ENCODE results near the gene CYB561D1. TPM values are rescaled to one million over a fixed set of nuclear protein-coding genes. Genes with fewer than 3 reads are reported as not detected.

The CYB561D1 gene
- total and polyA plus RNA-seq, 2 of the 8 experiments (the other 6 are each of a cell fraction or from before 2014, with no cell fraction given), result 3.6 to 3.8 TPM

DNA sequence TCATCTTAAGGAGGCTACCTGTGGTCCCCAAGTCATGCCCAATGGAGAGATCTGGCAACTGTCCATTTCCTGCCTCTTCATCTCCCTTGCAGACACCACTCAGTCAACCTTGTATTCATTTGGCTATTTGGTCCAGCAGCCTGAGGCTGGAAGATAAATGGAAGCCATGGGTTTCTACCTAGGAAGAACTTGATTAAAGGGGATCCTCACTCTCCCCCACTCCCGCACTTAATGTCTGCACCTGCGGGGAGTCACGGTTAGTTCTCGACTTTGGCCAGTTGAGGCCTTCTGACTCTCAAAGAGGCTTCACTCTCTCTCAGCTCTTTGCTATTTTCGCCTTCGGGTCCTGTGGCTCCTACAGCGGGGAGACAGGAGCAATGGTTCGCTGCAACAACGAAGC is 18.6 kb upstream of the CYB561D1 start:
- no peak overlapping the region for H4K91ac ChIP-seq (replicated peaks; ENCODE audit: insufficient read length, low read length)
- DNase-seq (ENCODE audit: low read depth in 1 of 2, low spot score in 2 of 2) (no peak), FAIRE-seq (no peak)
- no peak overlapping the region for H4K8ac ChIP-seq (ENCODE audit: extremely low read depth, insufficient read depth, low read length)
- no peak overlapping the region for H2BK20ac ChIP-seq (ENCODE audit: low read length)
- H3K79me2 ChIP-seq (ENCODE audit: control insufficient read depth in 1 of 2, insufficient read depth in 2 of 2, low read length in 2 of 2), result no peaks in the 10 kb centered on the region
- ChIA-PET POLR2A (ENCODE audit: partially characterized antibody) (no interaction called here), CTCF (ENCODE audit: partially characterized antibody) (interaction anchor here (1.5 to 9.8 kb wide), 3 partner anchors 17 to 58 kb away, joined by 4 to 95 read pairs (median 16); partner anchors contain the start of gene CYB561D1)
- no peak overlapping the region for H2AFZ ChIP-seq (ENCODE audit: low read length)
- no peak overlapping the region for H3K56ac ChIP-seq (replicated peaks; ENCODE audit: insufficient read length, low read depth, low read length)
- no peak overlapping the region for H2BK15ac ChIP-seq (ENCODE audit: low read length)
- no peak overlapping the region for H3K14ac ChIP-seq (ENCODE audit: insufficient read length)
- H3K4me1 ChIP-seq (replicated peaks in 1 of 4; ENCODE audit: control insufficient read depth in 3 of 4, insufficient read depth in 4 of 4, low read length in 3 of 4), result no peaks in the 10 kb centered on the region
- H3K4me3 ChIP-seq (ENCODE audit: extremely low read depth in 1 of 4, insufficient read depth in 2 of 4, low read depth in 3 of 4, low read length in 4 of 4), result no peak overlapping the region
- H3K18ac ChIP-seq (ENCODE audit: extremely low read depth, low read length), result no peak overlapping the region
- H3K23ac ChIP-seq (ENCODE audit: insufficient read length), result no peak overlapping the region
- H3K36me3 ChIP-seq (ENCODE audit: control insufficient read depth in 2 of 4, insufficient read depth in 4 of 4, low read length in 3 of 4), result no peaks in the 10 kb centered on the region
- peaks cover 0 to 2% of the 10 kb centered on the region in 2 experiments for H4K20me1 ChIP-seq (replicated peaks in 1 of 2; ENCODE audit: control insufficient read depth in 1 of 2, insufficient read depth in 2 of 2, low read length in 2 of 2)
- H3K9ac ChIP-seq (replicated peaks in 1 of 4; ENCODE audit: extremely low read depth in 1 of 4, low read depth in 3 of 4, low read length in 3 of 4), result no peak overlapping the region
- H3K9me3 ChIP-seq (ENCODE audit: insufficient read depth in 2 of 2, low read depth in 1 of 2, low read length in 1 of 2), result no peaks in the 10 kb centered on the region
- no peak overlapping the region for H2BK12ac ChIP-seq (ENCODE audit: low read depth, low read length)
- no peaks in the 10 kb centered on the region for H3K23me2 ChIP-seq (ENCODE audit: low read depth, low read length)
- no peak overlapping the region for H2AK5ac ChIP-seq (ENCODE audit: low read depth, low read length)
- no peak overlapping the region for H2BK5ac ChIP-seq (ENCODE audit: low read depth, low read length)
- H3K4ac ChIP-seq (replicated peaks; ENCODE audit: insufficient read length, low read depth, low read length), result no peak overlapping the region
- 77% methylated on average over 9 of the region's 9 CpGs; no CpG with 5 or more reads in 1 of the 2 experiments for WGBS, 2 experiments (ENCODE audit: extremely low coverage in 1 of 2, insufficient coverage in 1 of 2, insufficient read length in 1 of 2, insufficient replicate concordance in 2 of 2, low coverage in 1 of 2, low lambda C conversion rate in 2 of 2, missing lambda C conversion rate in 1 of 2)
- no peak overlapping the region for H2BK120ac ChIP-seq (replicated peaks; ENCODE audit: low read depth, low read length)
- no peak overlapping the region for H3K27ac ChIP-seq (ENCODE audit: low read depth, low read length)
- H3K27me3 ChIP-seq (replicated peaks in 1 of 4; ENCODE audit: control insufficient read depth in 3 of 4, extremely low read depth in 1 of 4, insufficient read depth in 3 of 4, low read length in 3 of 4), result peaks cover 0 to 5% (median under 1%) of the 10 kb centered on the region in 4 experiments; a peak in 3 of 7 replicates
- H3K4me2 ChIP-seq (ENCODE audit: insufficient read depth in 1 of 2, low read depth in 2 of 2, low read length in 2 of 2), result no peak overlapping the region
- H4K5ac ChIP-seq (ENCODE audit: insufficient read length, low read depth, low read length), result no peak overlapping the region
- H3K79me1 ChIP-seq (ENCODE audit: low read depth, low read length), result no peaks in the 10 kb centered on the region
- TF ChIP-seq CBX8 (IDR thresholded peaks at IDR 0.05; ENCODE audit: borderline replicate concordance, low read depth, low read length), result no peak
- no peak for TF ChIP-seq ASH2L (IDR thresholded peaks at IDR 0.05; ENCODE audit: low read length)
- no peak for TF ChIP-seq ATF2 (IDR thresholded peaks at IDR 0.05; ENCODE audit: low read length)
- no peak for TF ChIP-seq POLR2AphosphoS5 (IDR thresholded peaks at IDR 0.05; ENCODE audit: low read depth, low read length)
- no peak for TF ChIP-seq CBX5 (IDR thresholded peaks at IDR 0.05; ENCODE audit: low read depth, low read length)
- no peak for TF ChIP-seq CHD1 (IDR thresholded peaks at IDR 0.05; ENCODE audit: low read depth, low read length)
- TF ChIP-seq ZNF274 (IDR thresholded peaks at IDR 0.05; ENCODE audit: borderline replicate concordance, extremely low read depth, low read length), result no peak
- TF ChIP-seq SRF (IDR thresholded peaks at IDR 0.05; ENCODE audit: low read depth, low read length), result no peak
- no peak for TF ChIP-seq TCF12 (IDR thresholded peaks at IDR 0.05; ENCODE audit: low read depth, low read length)
- TF ChIP-seq JUN (IDR thresholded peaks at IDR 0.05; ENCODE audit: low read depth, low read length), result no peak
- no peak for TF ChIP-seq HDAC2 (IDR thresholded peaks at IDR 0.05; ENCODE audit: borderline replicate concordance in 1 of 2, low read depth in 2 of 2, low read length in 2 of 2)
- TF ChIP-seq NANOG (IDR thresholded peaks at IDR 0.05; ENCODE audit: insufficient read depth, low read depth, low read length, poor library complexity, severe bottlenecking), result no peak
- TF ChIP-seq TEAD4 (IDR thresholded peaks at IDR 0.05; ENCODE audit: low read depth, low read length), result no peak

Measured in H1 (cell line).